Mucosa of stomach (tissue), 1 donor: Measurements from ENCODE around the gene NF2.

ENCODE experiments used
- H3K27me3 ChIP-seq: one replicate; pipeline ENCODE4 v1.7.0; 2013; ENCODE audit warnings: mild to moderate bottlenecking, low read length; ENCODE audit not compliant: control insufficient read depth, insufficient read depth
- H3K36me3 ChIP-seq: one replicate; pipeline ENCODE4 v1.7.0; 2013; ENCODE audit warnings: low read length; ENCODE audit not compliant: control insufficient read depth, insufficient read depth
- H3K4me1 ChIP-seq: one replicate; pipeline ENCODE4 v1.7.0; 2013; ENCODE audit warnings: mild to moderate bottlenecking, low read length; ENCODE audit not compliant: control insufficient read depth, insufficient read depth
- H3K4me3 ChIP-seq: one replicate; pipeline ENCODE4 v1.7.0; 2013; ENCODE audit warnings: low read length
- H3K9ac ChIP-seq: one replicate; pipeline ENCODE4 v1.7.0; 2013; ENCODE audit warnings: mild to moderate bottlenecking, low read length, moderate library complexity
- H3K9me3 ChIP-seq: one replicate; pipeline ENCODE4 v1.7.0; 2013; ENCODE audit warnings: mild to moderate bottlenecking, low read length, moderate library complexity; ENCODE audit not compliant: control insufficient read depth
- donor health status: Pancreatic carcinoma.

The NF2 gene

GRCh38 chr22:29724843-29725242 lies 121.4 kb downstream of the NF2 start:
- Histone ChIP-seq H3K36me3 (no peaks in the 10 kb centered on the region), H3K9ac (no peak overlapping the region), H3K4me3 (no peak overlapping the region), H3K9me3 (no peaks in the 10 kb centered on the region), H3K4me1 (no peaks in the 10 kb centered on the region), H3K27me3 (peaks cover 38% of the 10 kb centered on the region)

- Histone ChIP-seq H3K27me3 (peaks cover 33% of the 10 kb centered on the region), H3K9me3 (no peaks in the 10 kb centered on the region), H3K36me3 (no peaks in the 10 kb centered on the region), H3K4me3 (no peak overlapping the region), H3K4me1 (no peaks in the 10 kb centered on the region), H3K9ac (no peak overlapping the region)
These were observed 122.7 kb downstream of the NF2 start for GRCh38 chr22:29726106-29726505.

GRCh38 chr22:29726512-29727130 lies 123.2 kb downstream of the NF2 start:
- H3K4me1 ChIP-seq: no peaks in the 10 kb centered on the region
- no peaks in the 10 kb centered on the region for H3K9me3 ChIP-seq
- no peaks in the 10 kb centered on the region for H3K36me3 ChIP-seq
- no peak overlapping the region for H3K9ac ChIP-seq
- H3K4me3 ChIP-seq: no peak overlapping the region
- peaks cover 28% of the 10 kb centered on the region for H3K27me3 ChIP-seq

GRCh38 chr22:29727131-29727523 lies 123.7 kb downstream of the NF2 start:
- Histone ChIP-seq H3K4me3 (no peak overlapping the region), H3K4me1 (no peaks in the 10 kb centered on the region), H3K9ac (no peak overlapping the region), H3K36me3 (no peaks in the 10 kb centered on the region), H3K27me3 (peaks cover 22% of the 10 kb centered on the region), H3K9me3 (no peaks in the 10 kb centered on the region)

GRCh38 chr22:29729161-29729560 lies 125.7 kb downstream of the NF2 start:
- H3K9me3 ChIP-seq: no peaks in the 10 kb centered on the region
- H3K9ac ChIP-seq: no peak overlapping the region
- no peak overlapping the region for H3K4me3 ChIP-seq
- H3K27me3 ChIP-seq: peaks cover 9% of the 10 kb centered on the region
- no peaks in the 10 kb centered on the region for H3K4me1 ChIP-seq
- H3K36me3 ChIP-seq: no peaks in the 10 kb centered on the region

GRCh38 chr22:29731058-29731850 lies 127.8 kb downstream of the NF2 start:
- Histone ChIP-seq H3K27me3 (peaks cover 7% of the 10 kb centered on the region), H3K9me3 (no peaks in the 10 kb centered on the region), H3K4me3 (no peak overlapping the region), H3K4me1 (no peaks in the 10 kb centered on the region), H3K36me3 (no peaks in the 10 kb centered on the region), H3K9ac (no peak overlapping the region)

- Histone ChIP-seq H3K9me3 (no peaks in the 10 kb centered on the region), H3K36me3 (no peaks in the 10 kb centered on the region), H3K9ac (no peak overlapping the region), H3K4me1 (no peaks in the 10 kb centered on the region), H3K4me3 (no peak overlapping the region), H3K27me3 (no peaks in the 10 kb centered on the region)
These were observed 129.4 kb downstream of the NF2 start for GRCh38 chr22:29732883-29733282.

- Histone ChIP-seq H3K4me1 (no peaks in the 10 kb centered on the region), H3K36me3 (no peaks in the 10 kb centered on the region), H3K27me3 (no peaks in the 10 kb centered on the region), H3K9me3 (no peaks in the 10 kb centered on the region), H3K4me3 (no peak overlapping the region), H3K9ac (no peak overlapping the region)
These were observed 130.1 kb downstream of the NF2 start for GRCh38 chr22:29733362-29734201.

- H3K4me3 ChIP-seq: no peak overlapping the region
These were observed 131.0 kb downstream of the NF2 start for GRCh38 chr22:29734406-29734805.

GRCh38 chr22:29734838-29735237 lies 131.4 kb downstream of the NF2 start:
- no peak overlapping the region for H3K9ac ChIP-seq
- H3K36me3 ChIP-seq: no peaks in the 10 kb centered on the region
- no peaks in the 10 kb centered on the region for H3K27me3 ChIP-seq
- no peaks in the 10 kb centered on the region for H3K9me3 ChIP-seq
- H3K4me1 ChIP-seq: no peaks in the 10 kb centered on the region
- no peak overlapping the region for H3K4me3 ChIP-seq

More at GRCh38 chr22:29734406-29734805, 131.0 kb downstream of the NF2 start:
- no peaks in the 10 kb centered on the region for H3K27me3 ChIP-seq
- H3K9me3 ChIP-seq: no peaks in the 10 kb centered on the region
- no peaks in the 10 kb centered on the region for H3K4me1 ChIP-seq
- no peaks in the 10 kb centered on the region for H3K36me3 ChIP-seq
- H3K9ac ChIP-seq: no peak overlapping the region

GRCh38 chr22:29735416-29735815 lies 132.0 kb downstream of the NF2 start:
- no peaks in the 10 kb centered on the region for H3K4me1 ChIP-seq
- no peaks in the 10 kb centered on the region for H3K9me3 ChIP-seq
- no peaks in the 10 kb centered on the region for H3K36me3 ChIP-seq
- no peaks in the 10 kb centered on the region for H3K27me3 ChIP-seq
- no peak overlapping the region for H3K9ac ChIP-seq
- H3K4me3 ChIP-seq: no peak overlapping the region
